ENCODE measurements around the gene HOXC13.
A peak's percentile ranks its signal among the peaks of the same experiment; 100 is the strongest.

Gene HOXC13, protein sequence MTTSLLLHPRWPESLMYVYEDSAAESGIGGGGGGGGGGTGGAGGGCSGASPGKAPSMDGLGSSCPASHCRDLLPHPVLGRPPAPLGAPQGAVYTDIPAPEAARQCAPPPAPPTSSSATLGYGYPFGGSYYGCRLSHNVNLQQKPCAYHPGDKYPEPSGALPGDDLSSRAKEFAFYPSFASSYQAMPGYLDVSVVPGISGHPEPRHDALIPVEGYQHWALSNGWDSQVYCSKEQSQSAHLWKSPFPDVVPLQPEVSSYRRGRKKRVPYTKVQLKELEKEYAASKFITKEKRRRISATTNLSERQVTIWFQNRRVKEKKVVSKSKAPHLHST

DNA sequence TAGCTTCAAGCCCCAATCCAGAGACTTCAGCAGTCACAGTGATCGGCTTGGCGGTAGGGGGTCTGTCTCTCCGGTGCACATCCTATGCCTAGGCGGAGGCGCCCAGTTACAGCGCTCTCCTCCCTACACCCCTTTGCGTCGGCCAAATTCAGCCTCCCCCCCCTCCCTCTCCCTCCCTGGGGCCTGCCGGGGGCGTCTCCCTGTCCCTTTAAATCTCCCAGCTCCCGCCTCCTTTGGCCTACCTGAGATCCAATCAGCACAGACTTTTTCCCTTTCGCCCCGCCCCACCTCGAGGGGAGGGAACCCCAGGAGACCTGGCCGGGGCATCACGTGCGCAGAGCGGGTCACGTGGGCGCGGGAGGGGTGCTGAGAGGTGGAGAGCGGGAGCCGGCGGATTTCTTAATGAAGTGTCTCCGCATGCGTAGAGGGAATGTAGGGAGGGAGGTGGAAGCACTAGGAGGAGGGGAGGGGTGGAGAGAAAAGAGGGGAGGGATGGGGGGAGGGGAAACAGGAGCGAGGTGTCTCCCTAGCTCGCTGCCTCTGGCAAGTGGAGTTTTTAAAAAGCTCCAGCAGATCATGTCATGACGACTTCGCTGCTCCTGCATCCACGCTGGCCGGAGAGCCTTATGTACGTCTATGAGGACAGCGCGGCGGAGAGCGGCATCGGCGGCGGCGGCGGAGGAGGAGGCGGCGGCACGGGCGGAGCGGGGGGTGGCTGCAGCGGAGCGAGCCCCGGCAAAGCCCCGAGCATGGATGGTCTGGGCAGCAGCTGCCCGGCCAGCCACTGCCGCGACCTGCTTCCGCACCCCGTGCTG is at the start of gene HOXC13:
Gene HOXC13 (plus strand): TSS at position 506 of the 815 bp plus-strand sequence. CDS start 76 bp downstream, at position 582.
- DNase-seq, result peak; percentile 26

DNA sequence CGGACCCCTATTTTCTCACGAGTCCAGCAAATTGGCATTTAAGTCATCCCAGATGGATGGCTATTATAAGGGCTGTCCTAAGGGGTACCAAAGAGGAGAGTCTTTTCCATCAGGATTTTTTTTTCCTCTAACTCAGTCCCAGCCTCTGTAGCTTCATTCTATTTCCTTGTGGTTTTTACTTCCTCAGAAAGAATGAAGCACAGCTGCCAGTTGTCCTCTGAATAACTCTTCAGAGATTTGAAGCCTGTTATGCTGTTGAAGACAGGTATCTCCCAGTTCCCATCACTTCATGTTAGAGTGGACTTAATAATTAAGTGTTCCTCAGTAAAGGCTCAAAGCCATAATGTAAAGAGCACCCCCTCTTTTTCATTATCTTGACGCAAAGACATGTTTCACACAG is 48.5 kb upstream of the HOXC13 start:
- no peak for DNase-seq

DNA sequence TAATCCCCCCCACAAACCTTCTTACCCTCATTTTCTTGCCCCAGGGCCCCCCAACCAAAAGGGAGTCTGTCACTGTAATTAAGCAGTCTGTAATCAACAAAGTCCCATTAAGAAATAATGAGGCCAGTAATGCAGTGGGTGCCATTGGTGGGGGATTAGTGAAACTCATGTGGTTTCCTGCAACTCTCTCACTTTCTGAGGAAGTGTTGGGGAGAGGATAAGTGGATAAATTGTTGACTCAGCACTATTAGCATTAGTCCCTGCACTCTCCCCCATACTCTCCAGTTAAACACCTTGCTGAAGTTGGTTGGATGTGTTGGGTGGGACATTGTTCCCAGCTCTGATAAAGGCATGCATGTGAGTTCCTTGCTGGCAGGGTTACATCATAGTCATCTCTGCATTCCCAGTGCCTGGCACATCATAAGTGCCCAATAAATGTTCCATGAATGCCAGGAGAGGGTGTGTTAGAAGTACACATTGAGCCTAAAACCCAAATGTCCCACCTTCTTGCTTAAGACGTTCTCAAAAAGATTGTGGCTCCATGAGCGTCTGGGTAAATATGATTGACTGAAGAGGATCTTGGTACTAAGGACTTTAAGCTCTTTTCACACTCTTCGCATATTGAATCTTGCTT is 45.8 kb upstream of the HOXC13 start:
- DNase-seq, result no peak

DNA sequence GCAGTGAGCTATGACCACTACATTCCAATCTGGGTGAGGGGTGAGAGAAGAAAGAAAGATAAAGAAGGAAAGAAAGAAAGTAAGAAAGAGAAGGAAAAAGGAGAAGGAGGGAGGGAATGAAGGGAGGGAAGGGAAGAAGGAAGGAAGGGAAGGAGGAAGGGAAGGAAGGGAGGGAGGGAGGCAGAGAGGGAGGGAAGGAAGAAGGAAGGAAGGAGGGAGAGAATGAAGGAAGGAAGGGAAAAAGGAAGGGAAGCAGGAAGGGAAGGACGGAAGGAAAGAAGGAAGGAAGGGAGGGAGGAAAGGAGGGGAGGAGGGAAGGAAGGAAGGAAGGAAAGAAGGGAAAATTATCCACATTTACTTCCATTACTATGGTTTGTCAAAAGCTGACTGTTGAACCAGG is 39.4 kb upstream of the HOXC13 start:
- DNase-seq, result no peak

DNA sequence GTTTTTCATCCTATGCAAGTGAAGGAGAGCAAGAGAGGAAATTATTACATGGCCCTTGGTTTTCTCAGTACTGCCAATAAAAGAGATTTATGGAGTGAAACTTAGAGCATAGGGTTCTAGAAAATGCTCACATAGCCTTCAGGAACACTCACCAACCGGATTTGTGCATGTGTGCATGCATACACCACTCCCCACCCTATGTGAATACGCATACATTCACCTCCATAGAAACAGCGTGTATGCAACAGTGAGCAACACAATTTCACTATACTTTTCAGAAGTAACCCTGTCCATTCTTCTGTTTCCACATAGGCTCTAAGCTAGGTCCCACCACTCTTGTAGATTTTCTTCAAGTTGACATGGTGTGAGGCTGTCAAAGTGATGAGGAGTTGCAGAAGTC is 31.5 kb upstream of the HOXC13 start:
- DNase-seq, result no peak

DNA sequence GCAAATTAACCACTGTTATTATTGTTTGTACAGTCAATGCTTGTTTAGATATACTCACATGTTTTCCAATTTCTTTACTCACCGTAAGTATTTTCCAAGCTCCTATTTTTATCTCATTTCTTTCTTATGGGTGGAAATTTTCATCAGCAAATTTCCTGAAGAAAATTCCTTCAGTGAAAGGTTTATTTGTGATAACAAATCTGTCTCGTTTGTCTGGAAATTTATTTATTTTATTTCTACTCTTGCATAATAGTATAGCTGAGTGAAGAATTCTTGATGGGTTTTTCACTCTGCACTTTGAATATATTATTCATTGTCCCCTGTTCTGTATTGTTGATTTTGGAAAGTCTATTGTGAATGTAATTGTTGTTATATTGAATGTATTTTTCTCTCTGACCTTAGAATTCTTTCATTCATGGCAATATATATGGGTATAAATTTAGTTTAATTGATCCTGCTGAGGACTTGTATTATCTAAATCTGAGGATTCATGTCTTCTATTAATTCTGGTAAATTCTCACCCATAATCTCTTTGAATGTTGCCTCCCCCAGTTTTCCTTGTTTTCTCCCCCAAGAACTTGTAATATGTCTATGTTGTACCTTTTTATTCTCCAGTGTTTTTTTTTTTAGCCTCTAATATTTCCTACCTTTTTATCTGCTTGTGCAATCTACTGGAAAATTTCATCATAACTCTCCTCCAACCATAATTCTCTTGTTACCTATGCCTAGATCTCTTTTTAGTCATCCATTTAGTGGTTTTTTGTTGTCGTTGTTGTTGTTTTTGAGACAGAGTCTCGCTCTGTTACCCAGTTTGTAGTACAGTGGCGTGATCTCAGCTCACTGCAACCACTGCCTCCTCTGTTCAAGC is 21.6 kb upstream of the HOXC13 start:
- no peak for DNase-seq

DNA sequence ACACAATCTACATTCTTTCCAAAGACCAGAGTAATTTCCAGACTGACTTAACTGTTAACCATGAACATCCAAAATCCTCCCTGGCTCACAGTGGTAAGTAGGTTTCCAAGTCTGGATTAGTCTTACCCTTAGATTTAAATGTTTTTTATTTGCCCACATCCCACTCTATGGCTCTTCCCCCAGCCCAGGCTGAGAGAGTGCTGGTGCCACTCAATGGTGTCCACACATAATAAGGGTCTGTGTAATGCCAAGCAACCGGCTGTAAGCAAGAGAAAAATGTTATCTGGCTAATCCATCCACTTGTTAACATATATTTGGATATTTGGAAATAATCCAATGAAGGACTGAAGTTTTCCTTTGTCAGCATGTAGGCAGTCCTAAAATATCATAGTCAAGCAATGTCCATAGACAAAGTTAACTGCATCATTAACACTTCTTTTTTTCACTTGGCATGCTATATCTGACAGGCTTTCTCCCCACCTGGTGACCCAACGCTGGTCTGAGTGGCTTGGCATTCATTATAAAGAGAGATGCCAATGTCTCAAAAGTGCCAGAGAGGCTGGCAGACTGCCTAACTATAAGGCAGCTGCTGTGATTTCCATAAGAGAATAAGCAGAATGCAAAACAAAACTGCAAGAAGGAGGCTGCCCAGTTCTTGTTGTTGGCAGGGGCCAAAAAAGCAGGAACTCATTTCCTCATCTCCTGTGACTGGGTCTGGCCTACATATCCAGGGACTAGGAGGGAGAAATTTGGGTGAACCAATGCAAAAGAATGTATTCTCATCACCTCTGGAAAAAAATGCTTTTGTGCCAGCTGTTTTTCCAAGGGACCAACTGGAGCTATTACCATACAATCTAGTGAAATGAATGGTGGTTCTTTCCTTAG is 13.9 kb upstream of the HOXC13 start:
- no peak for DNase-seq

DNA sequence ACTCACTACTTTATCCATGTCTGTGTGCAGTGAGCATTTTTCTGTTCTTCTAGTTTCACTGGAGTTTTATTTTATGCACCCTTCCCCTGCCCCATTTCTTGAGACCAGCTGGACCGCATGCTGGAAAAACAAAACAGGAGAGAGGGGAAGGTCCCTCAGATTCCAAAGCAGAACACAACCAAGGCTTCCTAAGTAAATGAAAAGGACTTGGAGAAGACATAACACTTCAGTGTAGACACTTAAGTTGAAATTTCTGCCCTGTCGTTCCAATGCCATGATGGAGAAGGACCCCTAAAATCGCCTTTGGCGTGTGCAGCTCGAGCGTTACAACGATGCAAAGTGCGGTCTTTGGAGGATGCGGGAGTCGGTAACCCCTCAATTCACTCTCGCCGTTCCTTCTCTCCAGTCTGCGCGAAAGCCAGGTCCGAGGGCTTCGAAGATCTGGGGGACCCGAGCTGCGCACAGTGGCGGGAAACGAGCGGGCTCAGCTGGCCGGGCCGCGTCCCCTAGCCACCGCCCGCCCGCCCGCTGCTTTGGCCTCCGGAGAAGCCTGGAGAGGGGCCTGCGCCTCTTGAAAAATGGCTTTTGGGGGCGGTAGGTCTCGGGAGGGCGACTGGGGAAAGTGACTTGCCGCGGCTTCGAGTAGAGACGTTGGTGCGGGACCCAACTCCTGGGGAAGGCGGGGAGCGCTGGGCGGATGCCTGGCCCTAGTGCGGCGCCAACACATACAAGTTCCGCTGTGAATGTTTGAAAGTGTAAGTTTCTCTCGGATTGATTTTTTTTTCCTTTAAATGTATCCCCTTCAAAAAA is 11.2 kb upstream of the HOXC13 start:
- no peak for DNase-seq

DNA sequence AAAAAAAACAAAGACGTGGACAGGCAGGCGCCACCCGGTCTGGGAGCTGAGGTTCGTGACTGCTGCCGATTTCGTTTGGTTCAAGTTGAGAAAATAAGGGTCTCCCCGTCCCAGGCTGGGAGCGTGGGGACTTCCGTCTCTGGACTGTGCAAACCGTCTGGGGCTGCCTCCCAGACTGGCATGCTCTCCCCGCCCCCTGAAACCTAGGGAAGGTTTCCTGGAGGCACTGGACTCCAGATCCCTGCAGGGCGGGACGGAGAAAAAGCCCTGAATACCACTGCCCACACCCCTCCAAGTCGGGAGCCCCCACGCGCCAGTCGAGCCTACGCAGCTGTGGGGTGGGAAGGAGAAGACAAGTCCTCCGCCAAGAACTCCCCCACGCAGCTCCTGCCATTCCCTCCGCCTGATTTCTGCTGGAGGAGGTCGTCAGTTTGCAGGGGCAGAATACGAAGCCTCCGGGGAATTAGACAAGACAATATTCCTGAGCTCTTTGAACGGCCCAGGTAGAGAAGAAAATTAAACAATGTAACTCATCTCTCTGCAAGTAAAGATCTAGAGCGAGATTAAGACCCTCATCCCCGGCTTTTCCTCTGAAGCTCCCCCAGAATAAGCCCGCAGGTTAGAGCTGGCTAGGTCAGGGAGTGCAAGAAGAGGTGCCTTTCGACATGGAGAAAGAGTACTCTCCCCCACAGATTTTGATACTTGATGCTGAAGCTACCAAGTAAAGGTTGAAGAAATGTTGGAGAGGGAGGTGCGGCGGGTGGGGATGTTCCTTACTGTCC is 10.4 kb upstream of the HOXC13 start:
- DNase-seq, result no peak

DNA sequence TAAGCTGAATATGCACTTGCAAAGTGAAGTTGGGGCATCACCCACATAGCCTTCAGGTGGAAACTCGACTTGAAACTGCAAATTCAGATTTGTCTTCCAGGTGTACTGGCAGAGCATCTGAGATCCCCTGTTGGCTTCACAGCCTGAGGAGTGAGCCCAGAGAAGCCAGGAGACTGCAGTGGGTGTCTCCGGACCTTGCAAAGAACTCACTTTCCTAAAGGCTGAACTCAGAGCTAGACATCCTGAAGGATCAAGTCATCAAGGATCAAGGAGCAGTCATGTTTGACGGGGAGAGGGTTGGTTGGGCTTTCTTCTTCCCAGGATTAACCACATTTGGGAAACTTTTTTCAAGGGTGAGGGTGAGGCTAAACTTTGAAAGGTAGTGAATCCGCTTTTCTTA is 9.1 kb upstream of the HOXC13 start:
- no peak for DNase-seq

DNA sequence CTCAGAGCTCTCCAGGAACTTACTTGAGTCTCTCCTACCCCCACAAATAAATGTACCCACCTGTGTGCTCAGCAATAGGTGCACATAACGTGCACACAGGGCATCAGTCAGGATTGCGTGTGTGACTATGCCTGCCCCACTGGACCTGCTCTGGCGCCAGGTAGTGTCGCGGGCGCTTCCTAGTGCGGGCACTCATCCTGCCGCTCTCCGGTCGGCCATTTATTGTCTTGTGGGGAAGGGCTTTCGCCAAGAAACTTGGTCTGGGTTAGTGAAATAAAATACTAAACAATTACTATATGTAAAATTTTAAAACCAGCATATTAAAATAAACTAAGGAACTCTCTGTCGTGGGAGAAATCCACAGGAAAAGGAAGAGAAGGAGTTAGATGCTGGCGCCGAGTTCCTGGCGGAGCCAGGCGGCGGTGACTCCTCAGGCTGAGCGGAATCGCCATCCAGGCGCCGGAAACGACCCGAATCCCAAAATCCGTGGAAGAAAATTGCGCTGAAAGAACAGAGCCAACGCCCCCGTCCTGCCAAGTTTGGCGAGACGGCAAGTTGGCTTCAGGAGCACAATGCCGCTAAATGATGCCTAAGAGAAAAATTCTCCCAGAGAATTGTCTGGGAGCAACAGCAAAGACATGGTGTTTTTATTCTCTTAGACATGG is 7.9 kb upstream of the HOXC13 start:
- no peak for DNase-seq

DNA sequence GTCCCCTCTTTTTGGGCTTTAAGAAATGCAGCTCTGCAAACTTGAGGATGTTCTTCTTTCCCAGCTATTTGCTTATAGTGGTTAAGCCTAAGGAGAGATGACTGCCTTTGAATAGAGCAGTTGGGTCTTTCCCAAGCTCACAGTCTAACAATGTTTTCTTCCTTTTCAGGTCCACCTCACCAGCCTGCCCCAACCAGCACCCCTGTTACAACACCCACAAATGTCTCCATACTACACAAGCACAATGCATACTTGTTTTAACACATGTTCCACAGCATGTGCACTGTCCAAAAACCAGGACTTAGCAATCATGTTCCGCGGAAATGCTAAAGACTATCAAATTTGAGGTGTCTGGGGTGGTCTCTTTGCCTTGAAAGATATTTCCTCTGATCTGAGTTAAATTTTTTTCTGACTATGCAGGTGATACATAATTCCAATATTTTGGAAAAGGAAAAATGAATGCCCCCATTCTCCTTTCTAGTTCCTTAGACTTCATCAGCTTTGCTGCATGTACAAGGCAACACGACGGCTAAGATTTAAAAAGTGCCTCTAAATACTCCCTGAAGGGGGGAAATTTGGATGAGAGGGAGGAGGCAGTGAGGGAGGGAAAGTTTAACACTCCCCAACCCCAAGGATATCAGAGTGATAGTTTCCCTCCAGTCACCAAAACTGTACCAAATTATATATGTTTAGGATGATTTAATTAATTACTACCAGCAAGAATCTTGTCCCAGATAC is 6.6 kb upstream of the HOXC13 start:
- no peak for DNase-seq

DNA sequence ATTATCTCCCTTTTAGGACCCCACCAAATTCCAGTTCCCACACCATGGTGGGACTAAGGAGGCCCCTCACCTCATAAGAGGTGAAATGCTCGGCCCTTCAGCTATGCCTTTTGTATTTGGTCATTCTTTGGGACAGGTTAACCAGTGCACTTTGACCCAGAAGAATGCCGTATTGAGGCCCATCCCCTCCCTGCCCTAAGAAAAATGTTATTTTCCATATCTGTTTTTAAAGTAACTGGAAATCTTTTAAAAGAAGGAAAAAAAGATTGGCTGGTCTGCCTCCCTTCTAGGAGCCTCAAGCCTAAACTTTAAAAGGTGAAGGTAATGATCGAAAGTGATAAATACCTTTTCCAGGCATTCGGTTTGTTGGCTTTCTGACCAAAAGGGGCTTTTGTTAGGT is 5.7 kb upstream of the HOXC13 start:
- DNase-seq, result no peak

DNA sequence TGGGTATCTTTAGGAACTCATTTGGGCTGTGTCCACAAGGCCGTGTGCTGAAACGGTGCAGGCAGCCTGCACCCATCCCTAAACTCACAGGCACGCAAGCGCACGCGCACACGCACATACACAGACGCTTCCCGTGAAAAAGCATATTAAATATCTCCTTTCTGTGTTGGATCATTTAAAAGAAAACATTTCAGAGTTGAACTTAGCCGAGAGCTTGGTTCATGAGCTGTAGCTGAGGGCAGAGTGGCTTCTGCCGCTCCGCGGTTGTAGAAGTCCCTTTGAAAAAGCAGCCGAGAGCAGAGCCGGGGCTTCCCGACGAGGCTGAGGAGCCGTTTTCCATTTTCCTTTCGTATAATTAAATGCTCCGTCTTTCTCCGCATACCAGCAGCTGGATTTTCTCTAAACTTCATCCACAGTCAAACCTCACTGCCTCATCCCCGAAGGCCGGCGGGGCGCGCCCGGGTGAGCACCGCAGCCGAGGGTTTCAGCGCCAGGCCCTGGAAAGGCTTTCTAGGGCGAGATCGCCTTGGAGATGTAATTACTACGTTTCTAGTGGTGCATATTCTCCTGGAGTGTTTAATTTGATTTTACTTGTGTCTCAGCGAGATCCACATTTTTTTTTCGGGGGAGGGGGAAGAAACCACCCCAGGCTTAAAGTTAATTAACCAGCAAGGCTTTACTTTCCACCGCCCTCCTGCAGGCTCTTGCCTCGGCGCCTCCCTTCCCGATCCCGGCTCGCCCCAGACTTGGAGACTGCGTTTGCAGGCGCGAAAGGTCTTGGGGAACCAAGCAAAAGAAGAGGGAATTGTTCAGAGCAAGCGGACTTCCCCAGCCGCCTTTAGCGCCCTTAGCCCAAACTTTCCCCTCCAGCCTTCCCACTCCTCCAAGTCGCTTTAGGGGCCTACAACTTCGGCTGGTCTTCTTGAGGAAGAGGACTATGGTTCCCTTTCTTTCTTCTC is 3.0 kb upstream of the HOXC13 start:
- DNase-seq, result no peak

DNA sequence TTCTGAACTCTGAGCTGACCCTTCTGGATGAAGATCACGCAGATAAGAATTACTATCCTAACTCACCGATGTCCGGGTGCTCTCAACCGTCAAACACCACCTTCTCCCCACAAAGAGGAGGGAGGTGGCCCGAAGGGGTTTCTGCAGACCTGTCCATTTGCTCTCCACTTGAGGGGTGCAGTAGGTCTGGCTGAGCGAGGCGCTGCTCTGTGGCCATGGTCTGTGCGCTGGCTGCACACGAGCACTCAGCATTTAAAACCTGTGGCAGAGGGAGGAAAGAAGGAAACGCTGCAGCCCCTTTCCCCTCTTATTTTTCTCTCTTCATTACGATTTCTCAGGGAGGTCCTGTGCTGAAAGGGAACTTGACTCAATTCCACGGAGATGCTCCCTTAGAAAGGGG is 1.5 kb upstream of the HOXC13 start:
- no peak for DNase-seq

DNA sequence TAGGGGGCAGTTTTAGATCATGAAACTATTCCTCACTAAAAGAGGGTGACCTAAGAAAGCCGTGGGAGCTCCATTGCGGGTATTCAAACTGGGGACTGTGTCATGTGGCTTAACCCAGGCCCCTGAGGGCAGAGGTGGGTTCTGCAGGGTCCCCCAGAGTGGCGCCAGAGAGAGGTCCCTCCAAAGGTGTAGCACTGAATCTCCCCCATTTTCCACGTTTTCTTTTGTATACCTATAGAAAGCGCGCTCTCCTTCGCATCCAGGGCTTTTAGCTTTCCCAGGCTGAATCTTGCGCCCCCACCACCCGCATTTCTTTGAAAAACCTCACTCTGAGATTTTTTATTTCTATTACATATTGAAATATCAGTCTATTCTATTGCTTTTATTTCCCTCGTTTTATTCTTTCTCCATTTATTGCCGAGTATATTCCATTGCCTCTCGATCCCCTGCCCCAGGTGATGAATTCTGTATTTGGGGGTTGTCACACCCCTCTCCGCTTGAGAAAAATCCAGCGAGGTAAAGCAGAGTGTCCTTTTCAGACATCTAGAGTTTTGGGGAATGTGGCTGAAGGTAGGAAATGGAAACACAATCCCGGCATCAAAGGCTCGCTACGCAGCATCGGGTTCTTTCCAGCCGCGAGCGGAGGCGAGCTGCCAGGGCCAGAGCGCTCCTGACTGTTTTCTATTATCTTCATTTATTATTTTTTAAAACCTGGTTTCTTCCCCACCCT is 870 bp upstream of the HOXC13 start:
- DNase-seq, result no peak
